HG03354 (cell line): ENCODE measurements around the gene TEDC1.
A peak's percentile ranks its signal among the peaks of the same experiment; 100 is the strongest.
"Not testable (repeated sequence)": the region's sequence is repeated elsewhere in the genome, so short reads cannot be mapped to it uniquely, and the experiment has no call there.

ENCODE experiments used
- ATAC-seq: cut with Tn5 transposase; IDR thresholded peaks from one replicate; pipeline ENCODE4 v1.9.1; 2021; ENCODE audit warnings: mild to moderate bottlenecking; ENCODE audit not compliant: unreplicated experiment, poor library complexity, severe bottlenecking

The TEDC1 gene

DNA sequence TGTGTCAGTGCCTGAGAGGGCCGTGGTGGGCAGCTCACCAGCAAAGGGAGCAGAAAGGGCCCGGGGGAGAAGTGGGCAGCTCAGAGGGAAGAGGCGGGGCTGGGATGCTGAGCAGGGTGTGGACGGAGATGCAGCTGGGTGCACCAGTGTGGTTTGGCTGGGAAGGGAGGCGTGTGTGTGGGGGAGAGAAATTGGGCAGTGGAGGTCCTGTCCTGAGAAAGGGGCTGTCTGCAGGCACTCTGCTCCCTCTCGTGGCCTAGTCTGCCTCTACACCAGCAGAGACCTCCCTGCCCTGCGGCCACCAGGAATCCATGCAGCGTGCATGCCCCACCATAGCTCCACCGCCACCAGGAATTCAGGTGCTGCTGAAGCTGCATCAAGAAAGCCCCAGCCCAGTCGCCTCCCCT is 41.7 kb downstream of the TEDC1 start:
- peak; percentile 63 for ATAC-seq

DNA sequence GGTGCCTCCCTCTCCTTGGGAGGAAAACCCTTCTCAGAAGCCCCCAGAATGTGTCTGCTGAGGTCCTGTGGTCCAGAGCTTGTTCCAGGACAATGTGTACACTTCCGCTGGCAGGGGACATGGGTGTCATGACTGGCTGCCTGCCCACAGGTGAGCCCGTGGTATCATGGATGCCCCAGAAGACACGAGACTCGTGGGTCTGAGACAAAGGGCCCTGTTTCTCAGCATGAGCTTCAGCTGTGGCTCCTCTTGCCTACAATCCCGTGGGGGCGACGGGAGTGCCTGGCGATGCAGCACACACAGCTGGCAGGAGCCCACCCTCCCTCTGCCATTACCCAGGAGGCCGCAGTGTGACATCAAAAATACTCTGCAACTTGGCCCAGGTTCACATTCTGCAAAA is 42.3 kb downstream of the TEDC1 start:
- ATAC-seq: no peak

DNA sequence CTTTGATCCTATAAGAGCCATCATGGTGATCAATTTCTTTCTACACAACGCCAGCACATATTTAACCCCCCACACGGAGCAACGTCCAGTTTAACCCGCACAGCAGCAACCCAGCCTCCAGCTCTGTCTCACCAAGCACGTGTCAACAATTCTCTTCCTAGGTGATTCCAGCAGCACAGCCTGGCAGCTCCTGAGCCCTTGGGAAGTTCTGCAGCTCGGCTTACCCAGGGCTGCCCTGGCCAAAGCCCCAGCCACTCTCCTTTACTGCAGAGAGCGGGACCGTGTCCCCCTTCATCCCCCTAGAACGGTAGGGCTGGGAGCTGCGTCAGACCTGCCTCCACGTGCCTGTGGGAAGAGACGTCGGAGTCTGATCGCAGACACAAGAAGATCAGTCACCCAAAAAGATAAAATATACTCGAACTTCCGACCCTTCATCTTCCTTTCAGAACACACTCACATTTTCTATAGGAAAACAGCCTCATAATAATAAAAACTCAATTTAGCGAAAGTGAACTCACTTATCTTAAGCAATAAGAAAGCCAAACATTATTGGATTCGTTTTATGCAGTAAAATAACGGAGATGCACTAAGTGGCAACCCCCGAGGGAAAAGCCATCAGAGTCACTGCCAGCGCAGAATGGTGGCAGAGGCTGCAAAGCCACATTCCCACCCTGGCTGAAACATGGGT is 42.9 kb downstream of the TEDC1 start:
- no peak for ATAC-seq

DNA sequence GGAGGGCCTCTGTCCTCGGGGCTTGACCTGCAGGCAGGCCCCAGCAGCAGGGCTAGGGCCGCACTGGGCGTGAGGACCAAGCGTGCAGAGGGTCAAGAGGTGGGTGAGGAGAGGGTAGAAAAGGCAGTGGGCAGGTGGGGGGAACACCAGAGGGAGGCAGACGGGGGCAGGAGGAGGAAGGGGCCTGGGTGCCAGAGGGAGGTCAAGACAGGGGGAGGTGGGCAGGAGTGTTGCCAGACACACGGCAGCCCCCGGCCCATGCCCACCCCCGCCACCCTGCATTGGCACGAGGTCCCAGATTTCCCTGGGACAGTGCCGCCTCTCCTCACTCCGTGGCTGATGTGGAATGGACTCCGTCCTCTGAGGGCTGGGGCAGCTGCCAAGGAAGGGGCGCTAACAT is 43.5 kb downstream of the TEDC1 start:
- no peak for ATAC-seq

DNA sequence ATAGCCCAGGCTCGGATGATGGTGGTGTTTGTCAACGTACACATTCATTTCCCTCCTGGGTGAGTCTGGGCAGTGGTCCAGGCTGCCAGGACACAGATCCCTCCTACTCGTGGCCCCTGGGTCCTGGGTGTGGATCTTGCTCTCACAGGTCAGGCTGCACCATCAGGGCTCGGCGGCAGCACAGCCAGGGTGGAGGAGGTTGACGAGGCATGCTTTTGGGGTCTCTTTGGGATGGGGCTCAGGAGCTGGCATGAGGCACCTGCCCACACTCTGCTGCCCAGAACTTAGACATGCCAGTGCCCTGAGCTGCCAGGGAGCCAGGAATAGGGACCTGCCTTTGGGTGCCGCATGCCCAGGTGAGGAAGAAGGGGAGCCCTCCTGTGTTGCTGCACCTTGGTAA is 45.0 kb downstream of the TEDC1 start:
- no peak for ATAC-seq

DNA sequence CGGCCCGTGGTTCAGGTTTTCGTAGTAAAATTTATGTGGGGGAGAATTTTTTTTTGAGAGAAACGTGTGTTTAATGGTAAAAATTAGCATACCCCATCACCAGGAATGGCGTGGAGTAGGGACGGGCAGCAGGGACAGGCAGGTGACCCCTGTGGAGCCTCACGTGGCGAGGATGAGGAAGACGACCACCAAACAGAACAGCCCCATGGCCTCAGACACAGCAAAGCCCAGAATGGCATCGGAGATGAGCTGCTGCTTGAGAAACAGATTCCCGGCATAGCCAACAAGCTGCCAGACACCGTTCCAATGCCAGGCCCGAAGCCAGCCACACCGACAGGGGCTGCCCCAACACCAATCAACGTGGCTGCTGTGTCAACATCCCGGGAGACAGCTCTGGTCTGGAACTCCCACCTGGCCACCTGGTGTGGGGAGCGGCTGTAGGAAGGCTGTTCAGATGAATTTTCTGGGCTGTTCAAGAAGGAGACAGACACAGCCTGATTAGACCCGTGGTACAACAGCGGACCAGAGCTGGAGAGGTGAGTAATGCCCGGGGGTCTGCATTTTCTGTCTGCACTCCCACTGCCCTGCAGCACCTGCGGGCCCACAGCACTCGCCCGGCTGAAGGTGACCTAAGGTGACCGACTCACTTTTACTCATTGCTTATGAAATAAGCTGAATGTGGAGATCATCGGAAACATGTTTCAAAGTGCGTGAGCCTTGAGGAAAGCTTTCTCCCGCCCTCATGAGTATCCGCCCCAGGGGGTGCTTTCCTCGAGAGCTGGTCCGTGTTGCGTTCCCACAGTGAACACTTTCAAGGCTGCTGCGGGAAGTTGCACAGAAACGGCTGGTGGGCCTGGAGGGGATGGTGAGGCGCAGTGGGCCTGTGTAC is 45.9 kb downstream of the TEDC1 start:
- no peak for ATAC-seq

DNA sequence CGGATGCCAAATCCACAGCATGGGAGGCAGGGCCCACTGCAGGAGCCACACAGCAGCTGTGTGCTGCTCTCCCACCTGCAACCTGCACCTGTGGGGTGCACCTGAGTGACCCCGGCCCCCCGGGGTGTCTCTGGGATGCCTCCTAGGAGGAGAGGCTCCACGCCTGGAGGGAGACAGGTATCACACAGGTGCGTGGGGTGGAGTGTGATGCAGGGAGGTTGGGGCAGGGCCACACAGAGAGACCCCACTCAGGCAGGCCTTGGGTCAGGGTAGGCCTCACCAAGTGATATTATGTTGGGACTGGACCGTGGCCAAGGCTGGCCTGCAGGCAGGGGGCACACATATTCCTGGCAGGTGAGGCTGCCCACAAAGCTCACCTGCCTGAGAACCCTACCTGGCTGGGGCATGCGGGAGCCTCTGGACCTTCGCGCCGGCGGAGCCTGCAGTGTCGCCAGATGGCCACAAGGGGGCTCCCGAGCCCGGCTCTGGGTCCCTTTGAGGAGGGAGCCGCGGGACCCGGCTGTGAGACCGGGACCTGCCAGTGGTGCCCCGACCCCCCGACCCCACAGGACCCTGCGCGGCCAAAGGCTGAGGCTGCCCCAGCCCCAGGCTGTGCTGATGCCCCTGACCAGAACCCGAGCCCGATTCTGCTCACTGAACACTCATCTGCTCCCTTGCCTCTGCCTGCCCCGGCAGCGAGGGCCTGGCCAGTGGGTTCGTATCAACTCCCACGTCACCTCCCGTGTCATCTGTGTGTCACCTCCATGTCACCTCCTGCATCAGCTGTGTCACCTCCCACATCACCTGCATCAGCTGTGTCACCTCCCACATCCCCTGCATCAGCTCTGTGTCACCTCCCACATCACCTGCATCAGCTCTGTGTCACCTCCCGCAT is 46.8 kb downstream of the TEDC1 start:
- no peak for ATAC-seq

DNA sequence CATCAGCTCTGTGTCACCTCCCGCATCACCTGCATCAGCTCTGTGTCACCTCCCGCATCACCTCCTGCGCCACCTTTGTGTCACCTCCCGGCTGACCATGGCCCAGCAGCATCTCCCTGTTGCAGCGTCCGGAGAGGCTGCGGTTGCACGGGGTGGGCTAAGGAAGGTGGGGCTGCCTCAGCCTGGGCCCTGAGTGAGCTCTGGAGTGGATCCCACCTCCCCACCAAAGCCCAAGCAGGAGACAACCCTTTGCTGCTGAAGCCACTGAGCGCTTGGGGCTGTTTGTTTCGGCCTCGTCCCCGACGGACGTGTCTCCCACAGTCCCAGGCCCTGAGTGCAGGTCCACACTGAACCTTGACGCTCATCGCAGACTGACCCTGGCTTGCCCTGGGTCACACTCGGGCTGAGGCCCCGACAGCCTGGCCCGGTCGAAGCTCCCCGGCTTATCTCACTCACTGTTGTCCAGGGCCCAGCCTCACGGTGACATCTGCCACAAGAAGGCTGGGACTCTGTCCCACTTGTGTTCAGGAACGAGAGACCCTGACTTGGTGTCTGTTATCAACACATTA is 47.5 kb downstream of the TEDC1 start:
- no peak for ATAC-seq

DNA sequence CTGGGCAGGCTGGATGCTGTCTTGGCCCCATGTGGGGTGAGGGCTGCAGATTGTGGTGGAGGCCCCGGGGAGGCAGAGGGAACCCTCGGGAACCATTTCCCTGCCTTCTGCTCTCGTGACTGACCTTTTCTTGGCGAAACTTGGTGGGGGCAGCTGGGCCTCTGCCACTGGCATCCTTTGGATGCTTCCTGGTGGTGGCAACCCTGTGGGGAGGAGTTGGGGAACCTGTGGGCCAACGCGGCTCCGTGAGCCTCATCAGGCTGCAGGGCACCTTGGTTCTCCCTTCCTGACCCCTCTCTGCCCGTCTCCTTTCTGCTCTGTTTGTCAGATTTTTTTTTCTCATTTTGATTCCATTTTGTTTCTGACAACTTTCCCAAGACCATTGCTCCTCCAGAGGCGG is 49.8 kb downstream of the TEDC1 start:
- ATAC-seq: no peak

DNA sequence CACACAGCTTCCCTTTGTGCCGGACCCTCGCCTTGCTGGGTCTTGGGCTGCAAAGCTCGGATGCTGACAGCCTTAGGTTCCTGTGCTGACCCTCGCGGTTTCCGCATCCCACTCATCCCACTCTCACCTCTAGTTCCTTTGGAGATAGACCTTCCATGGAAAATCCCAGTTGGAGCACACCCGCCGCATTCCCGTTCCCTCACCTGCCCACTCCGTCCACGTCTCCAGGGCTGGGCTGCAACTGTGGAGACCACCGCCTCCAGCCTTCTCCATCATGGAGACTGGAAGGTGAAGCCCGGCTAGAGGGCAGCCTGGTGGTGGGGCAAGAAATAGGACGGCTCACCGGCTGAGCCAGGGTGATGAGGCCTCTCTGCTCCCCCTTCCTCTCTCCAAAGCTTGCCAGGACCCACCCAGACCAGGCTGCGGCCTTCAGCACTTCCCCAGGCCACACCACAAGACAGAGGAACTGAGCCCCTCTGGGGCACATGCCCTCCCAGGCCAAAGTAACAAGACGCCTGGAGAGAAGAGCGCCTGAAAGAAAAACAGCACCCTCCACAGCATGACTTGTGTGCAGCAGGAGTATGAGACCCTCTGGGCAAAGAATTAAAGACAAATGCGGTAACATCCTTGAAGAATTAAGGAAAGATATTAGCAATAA is 50.3 kb downstream of the TEDC1 start:
- no peak for ATAC-seq

DNA sequence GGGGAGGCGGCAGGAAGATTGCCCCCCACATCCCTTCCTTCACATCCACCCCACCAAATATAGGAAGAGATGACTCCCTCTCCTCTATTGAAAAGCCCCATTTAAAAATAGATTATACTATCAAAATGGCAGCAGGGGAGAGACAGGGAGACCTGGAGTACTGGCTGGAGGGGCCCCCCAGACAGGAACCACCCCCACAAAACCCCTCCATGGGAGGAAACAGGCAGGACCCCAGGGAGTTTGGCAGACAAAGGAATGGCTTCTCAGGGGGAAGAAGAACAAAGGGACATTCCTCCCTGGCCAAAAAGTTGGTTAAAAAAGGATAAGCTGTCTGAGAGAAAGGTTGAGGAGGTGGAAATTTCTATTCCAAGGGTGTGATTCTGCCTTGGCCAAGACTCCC is 54.6 kb downstream of the TEDC1 start:
- ATAC-seq: not testable (repeated sequence)

DNA sequence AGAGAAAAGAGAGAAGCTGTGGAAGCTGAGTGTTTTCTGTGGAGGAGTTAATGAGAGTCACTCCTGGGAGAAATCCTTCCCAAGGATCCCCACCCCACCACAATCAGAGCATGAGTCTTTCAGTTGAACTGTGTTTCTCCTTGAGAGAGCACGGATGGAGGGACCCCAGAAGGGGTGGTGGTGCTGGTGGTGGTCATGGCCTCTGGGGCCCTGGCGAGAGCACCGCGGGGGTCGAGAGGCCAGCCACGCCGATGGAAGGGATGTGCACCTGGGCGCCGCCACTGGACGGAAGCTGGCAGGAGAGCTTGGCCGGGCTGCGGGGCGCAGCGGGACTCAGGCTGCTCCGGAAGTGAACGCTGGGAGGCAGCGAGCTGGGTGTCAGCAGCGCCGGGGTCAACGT is 55.4 kb downstream of the TEDC1 start:
- not testable (repeated sequence) for ATAC-seq

DNA sequence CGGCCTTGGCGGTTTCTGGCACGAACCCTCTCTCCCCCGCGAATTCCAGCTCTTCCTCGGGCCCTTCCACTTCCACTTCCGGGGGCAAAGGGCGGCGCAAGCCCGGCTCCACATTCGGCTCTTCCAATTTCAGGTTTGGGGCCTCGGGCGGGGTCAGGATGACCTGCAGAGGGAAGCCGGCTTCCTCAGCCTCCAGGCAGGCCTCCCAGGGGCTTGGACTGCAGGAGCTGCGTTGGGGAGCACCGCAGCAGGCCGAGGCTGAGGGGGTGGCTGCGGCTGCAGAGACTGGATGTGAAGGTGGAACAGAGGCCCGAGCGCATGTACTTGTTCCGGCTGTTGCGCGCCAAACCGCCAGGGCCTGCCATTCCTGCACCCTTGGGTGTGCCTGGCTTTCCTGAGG is 56.0 kb downstream of the TEDC1 start:
- not testable (repeated sequence) for ATAC-seq

DNA sequence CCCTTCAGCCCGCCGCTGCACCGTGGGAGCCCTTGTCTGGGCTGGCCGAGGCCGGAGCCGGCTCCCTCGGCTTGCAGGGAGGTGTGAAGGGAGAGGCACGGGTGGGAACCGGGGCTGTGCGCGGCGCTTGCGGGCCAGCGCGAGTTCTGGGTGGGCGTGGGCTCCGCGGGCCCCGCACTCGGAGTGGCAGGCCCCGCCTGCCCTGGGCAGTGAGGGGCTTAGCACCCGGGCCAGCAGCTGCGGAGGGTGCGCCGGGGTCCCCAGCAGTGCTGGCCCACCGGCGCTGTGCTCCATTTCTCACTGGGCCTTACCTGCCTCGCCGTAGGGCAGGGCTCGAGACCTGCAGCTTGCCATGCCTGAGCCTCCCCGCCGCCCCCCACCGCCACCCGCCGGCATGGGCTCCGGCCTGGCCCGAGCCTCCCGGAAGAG is 56.7 kb downstream of the TEDC1 start:
- ATAC-seq: no peak
